ENCODE results near the gene HECTD4.

- TF ChIP-seq CTCF (conservative IDR thresholded peaks at IDR 0.05; ENCODE audit: low read depth in 2 of 2) (no peak), EZH2phosphoT487 (IDR thresholded peaks at IDR 0.05; ENCODE audit: unreplicated experiment) (no peak), REST (IDR thresholded peaks at IDR 0.05; ENCODE audit: unreplicated experiment) (no peak)
Observed at GRCh38 chr12:112359290-112359689, 22.9 kb downstream of the HECTD4 start.

All from GM23338 (cell line).